ENCODE data around the gene NCCRP1. TPM values are rescaled to one million over a fixed set of nuclear protein-coding genes. Genes with fewer than 3 reads are reported as not detected.

The NCCRP1 gene
- total RNA-seq, 1 donor from 2014 or later: 0.61 TPM

- no peaks in the 10 kb centered on the region for H3K4me1 Mint-ChIP-seq (ENCODE audit: low read depth, unreplicated experiment)
- peaks cover 11% of the 10 kb centered on the region for H3K27me3 Mint-ChIP-seq (ENCODE audit: unreplicated experiment)
- TF ChIP-seq CTCF (IDR thresholded peaks at IDR 0.05; ENCODE audit: partially characterized antibody, unreplicated experiment): no peak
- H3K36me3 Mint-ChIP-seq (ENCODE audit: unreplicated experiment): no peaks in the 10 kb centered on the region
- H3K4me3 Mint-ChIP-seq (ENCODE audit: unreplicated experiment): no peak overlapping the region
- no peaks in the 10 kb centered on the region for H3K9me3 Mint-ChIP-seq (ENCODE audit: unreplicated experiment)
- DNase-seq: no peak
- no peak overlapping the region for H3K27ac Mint-ChIP-seq (ENCODE audit: unreplicated experiment)
These were observed 33.5 kb downstream of the NCCRP1 start for GRCh38 chr19:39230096-39230764.

- no peak for TF ChIP-seq CTCF (IDR thresholded peaks at IDR 0.05; ENCODE audit: partially characterized antibody, unreplicated experiment)
- no peak overlapping the region for H3K4me3 Mint-ChIP-seq (ENCODE audit: unreplicated experiment)
- H3K9me3 Mint-ChIP-seq (ENCODE audit: unreplicated experiment): no peaks in the 10 kb centered on the region
- no peak overlapping the region for H3K27ac Mint-ChIP-seq (ENCODE audit: unreplicated experiment)
- H3K27me3 Mint-ChIP-seq (ENCODE audit: unreplicated experiment): peaks cover 10% of the 10 kb centered on the region
- H3K36me3 Mint-ChIP-seq (ENCODE audit: unreplicated experiment): no peaks in the 10 kb centered on the region
- DNase-seq: no peak
- H3K4me1 Mint-ChIP-seq (ENCODE audit: low read depth, unreplicated experiment): no peaks in the 10 kb centered on the region
These were observed 35.9 kb downstream of the NCCRP1 start for GRCh38 chr19:39232708-39233107.

GRCh38 chr19:39236527-39236926 is 39.8 kb downstream of the NCCRP1 start:
- Mint-ChIP-seq H3K4me1 (ENCODE audit: low read depth, unreplicated experiment) (no peaks in the 10 kb centered on the region), H3K27me3 (ENCODE audit: unreplicated experiment) (peaks cover 12% of the 10 kb centered on the region), H3K4me3 (ENCODE audit: unreplicated experiment) (no peak overlapping the region), H3K36me3 (ENCODE audit: unreplicated experiment) (no peaks in the 10 kb centered on the region), H3K9me3 (ENCODE audit: unreplicated experiment) (no peaks in the 10 kb centered on the region), H3K27ac (ENCODE audit: unreplicated experiment) (no peak overlapping the region)
- no peak for TF ChIP-seq CTCF (IDR thresholded peaks at IDR 0.05; ENCODE audit: partially characterized antibody, unreplicated experiment)
- no peak for DNase-seq

GRCh38 chr19:39237200-39238184 is 40.7 kb downstream of the NCCRP1 start:
- Mint-ChIP-seq H3K27me3 (ENCODE audit: unreplicated experiment) (peaks cover 12% of the 10 kb centered on the region), H3K36me3 (ENCODE audit: unreplicated experiment) (no peaks in the 10 kb centered on the region), H3K9me3 (ENCODE audit: unreplicated experiment) (no peaks in the 10 kb centered on the region), H3K4me1 (ENCODE audit: low read depth, unreplicated experiment) (no peaks in the 10 kb centered on the region), H3K4me3 (ENCODE audit: unreplicated experiment) (no peak overlapping the region), H3K27ac (ENCODE audit: unreplicated experiment) (no peak overlapping the region)
- TF ChIP-seq CTCF (IDR thresholded peaks at IDR 0.05; ENCODE audit: partially characterized antibody, unreplicated experiment): no peak
- no peak for DNase-seq

GRCh38 chr19:39238209-39238608 is 41.4 kb downstream of the NCCRP1 start:
- no peak for DNase-seq
- no peak for TF ChIP-seq CTCF (IDR thresholded peaks at IDR 0.05; ENCODE audit: partially characterized antibody, unreplicated experiment)
- Mint-ChIP-seq H3K9me3 (ENCODE audit: unreplicated experiment) (no peaks in the 10 kb centered on the region), H3K4me3 (ENCODE audit: unreplicated experiment) (no peak overlapping the region), H3K27ac (ENCODE audit: unreplicated experiment) (no peak overlapping the region), H3K4me1 (ENCODE audit: low read depth, unreplicated experiment) (no peaks in the 10 kb centered on the region), H3K36me3 (ENCODE audit: unreplicated experiment) (no peaks in the 10 kb centered on the region), H3K27me3 (ENCODE audit: unreplicated experiment) (peaks cover 13% of the 10 kb centered on the region)
